Measurements from ENCODE around the gene ETS2.

The ETS2 gene

GRCh38 chr21:38848187-38848609, 42.5 kb downstream of the ETS2 start:
- DNase-seq = no peak
- Mint-ChIP-seq H3K27me3 (peaks cover 22 to 26% of the 10 kb centered on the region in 2 donors), H3K36me3 (ENCODE audit: insufficient read depth) (no peaks in the 10 kb centered on the region), H3K4me1 (ENCODE audit: low read depth in 2 of 2) (no peaks in the 10 kb centered on the region), H3K27ac (no peak overlapping the region), H3K9me3 (no peaks in the 10 kb centered on the region), H3K4me3 (no peak overlapping the region)
- no peak for ATAC-seq (replicated peaks)

- Mint-ChIP-seq H3K27me3 (peaks cover 27 to 28% of the 10 kb centered on the region in 2 donors), H3K4me1 (ENCODE audit: low read depth in 2 of 2) (no peaks in the 10 kb centered on the region), H3K4me3 (no peak overlapping the region), H3K27ac (no peak overlapping the region), H3K9me3 (no peaks in the 10 kb centered on the region), H3K36me3 (ENCODE audit: insufficient read depth) (no peaks in the 10 kb centered on the region)
- DNase-seq (no peak), ATAC-seq (replicated peaks) (no peak)
These were observed 44.0 kb downstream of the ETS2 start for GRCh38 chr21:38849776-38850175.

- H3K27me3 Mint-ChIP-seq = peaks cover 27 to 28% of the 10 kb centered on the region in 2 donors
- H3K27ac Mint-ChIP-seq = no peak overlapping the region
These were observed 44.7 kb downstream of the ETS2 start for GRCh38 chr21:38850277-38850951.

DNA sequence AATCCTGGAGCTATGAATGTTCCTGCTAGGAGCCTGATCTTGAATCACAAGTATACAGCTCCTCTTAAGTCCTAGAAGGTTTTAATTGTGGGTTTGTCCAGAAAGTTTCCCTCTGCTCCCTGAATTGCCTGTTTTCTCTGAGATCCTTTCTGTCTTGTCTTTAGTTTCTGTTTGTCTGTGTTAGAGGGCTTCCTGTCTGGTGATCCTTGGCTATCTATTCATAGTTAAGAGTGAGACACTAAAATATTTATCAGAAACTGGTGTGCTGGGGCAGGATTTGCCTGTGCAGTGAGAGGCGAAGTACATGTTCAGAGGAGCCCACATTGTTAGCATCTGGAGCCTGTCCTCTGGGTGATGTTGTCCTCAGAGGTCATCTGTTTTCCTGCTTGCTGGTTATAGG, 45.4 kb downstream of the ETS2 start:
- Mint-ChIP-seq H3K4me3 (no peak overlapping the region), H3K36me3 (ENCODE audit: insufficient read depth) (no peaks in the 10 kb centered on the region), H3K9me3 (no peaks in the 10 kb centered on the region), H3K27ac (no peak overlapping the region), H3K27me3 (peaks cover 27 to 28% of the 10 kb centered on the region in 2 donors), H3K4me1 (ENCODE audit: low read depth in 2 of 2) (no peaks in the 10 kb centered on the region)
- ATAC-seq (replicated peaks) (no peak), DNase-seq (no peak)

More at GRCh38 chr21:38850277-38850951, 44.7 kb downstream of the ETS2 start:
- Mint-ChIP-seq H3K4me1 (ENCODE audit: low read depth in 2 of 2) (no peaks in the 10 kb centered on the region), H3K36me3 (ENCODE audit: insufficient read depth) (no peaks in the 10 kb centered on the region), H3K9me3 (no peaks in the 10 kb centered on the region), H3K4me3 (no peak overlapping the region)
- ATAC-seq (replicated peaks) = no peak
- DNase-seq = no peak

DNA sequence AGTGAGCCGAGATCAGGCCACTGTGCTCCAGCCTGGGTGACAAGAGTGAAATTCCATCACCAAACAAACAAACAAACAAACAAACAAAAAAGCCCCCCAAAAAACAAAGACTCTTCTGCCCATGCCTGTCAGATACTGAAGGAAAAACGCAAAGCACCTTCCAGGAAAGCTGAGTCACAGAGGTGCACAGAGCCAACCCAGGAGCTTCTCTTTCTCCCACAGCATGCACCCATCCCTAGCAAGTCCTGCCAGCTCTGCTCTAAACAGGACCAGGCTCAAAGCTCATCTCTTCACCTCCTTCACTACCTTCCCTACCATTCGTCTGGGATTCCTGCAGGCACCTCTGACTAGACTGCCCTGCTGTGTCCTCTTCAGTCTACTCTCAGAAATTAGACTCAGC, 46.5 kb downstream of the ETS2 start:
- H3K4me1 Mint-ChIP-seq (ENCODE audit: low read depth in 2 of 2) = no peaks in the 10 kb centered on the region
- no peaks in the 10 kb centered on the region for H3K9me3 Mint-ChIP-seq
- H3K36me3 Mint-ChIP-seq (ENCODE audit: insufficient read depth) = no peaks in the 10 kb centered on the region
- H3K4me3 Mint-ChIP-seq = no peak overlapping the region
- ATAC-seq (replicated peaks) (no peak), DNase-seq (no peak)
- H3K27ac Mint-ChIP-seq = no peak overlapping the region
- peaks cover 27 to 28% of the 10 kb centered on the region in 2 donors for H3K27me3 Mint-ChIP-seq

- Mint-ChIP-seq H3K4me1 (ENCODE audit: low read depth in 2 of 2) (no peaks in the 10 kb centered on the region), H3K36me3 (ENCODE audit: insufficient read depth) (no peaks in the 10 kb centered on the region), H3K27ac (no peak overlapping the region), H3K9me3 (no peaks in the 10 kb centered on the region), H3K4me3 (no peak overlapping the region), H3K27me3 (peaks cover 28 to 30% of the 10 kb centered on the region in 2 donors)
- no peak for ATAC-seq (replicated peaks)
- DNase-seq = no peak
These were observed 47.0 kb downstream of the ETS2 start for GRCh38 chr21:38852708-38853107.

- Mint-ChIP-seq H3K9me3 (no peaks in the 10 kb centered on the region), H3K27me3 (peaks cover 28 to 35% of the 10 kb centered on the region in 2 donors), H3K4me3 (no peak overlapping the region), H3K36me3 (ENCODE audit: insufficient read depth) (no peaks in the 10 kb centered on the region), H3K27ac (no peak overlapping the region), H3K4me1 (ENCODE audit: low read depth in 2 of 2) (no peaks in the 10 kb centered on the region)
- no peak for DNase-seq
- ATAC-seq (replicated peaks) = no peak
These were observed 47.7 kb downstream of the ETS2 start for GRCh38 chr21:38853421-38853919.

DNA sequence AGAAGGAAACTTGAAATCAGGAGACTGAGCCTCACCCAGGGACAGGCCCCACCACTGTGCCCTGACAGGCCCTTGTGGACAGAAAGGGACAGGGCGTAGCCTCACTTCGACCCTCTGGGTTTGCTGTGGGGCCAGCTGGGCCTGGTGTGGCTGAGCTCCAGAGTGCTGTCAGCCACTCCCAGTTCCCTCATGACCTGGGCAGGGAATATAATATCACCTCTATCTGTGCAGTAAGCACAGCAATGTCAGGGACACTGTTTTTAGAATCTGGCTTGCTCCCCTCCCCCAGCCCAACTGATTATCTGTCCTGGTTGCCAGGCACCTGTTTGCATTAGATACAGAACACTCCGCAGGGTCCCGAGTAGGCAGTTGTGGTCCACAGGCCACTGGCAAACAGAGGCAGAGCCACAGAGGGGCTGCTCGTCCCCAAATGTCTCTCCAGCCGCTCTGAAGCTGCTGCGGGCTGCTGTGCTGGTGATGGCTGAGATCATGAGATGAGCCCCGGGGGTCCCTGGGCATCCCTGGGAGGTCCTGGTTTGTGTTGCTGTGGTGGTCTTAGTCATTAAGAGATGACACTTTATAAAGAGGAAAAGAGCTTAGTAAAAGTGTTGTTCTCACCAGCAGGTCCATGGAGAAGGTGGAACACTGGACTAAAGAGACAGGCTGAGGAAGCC, 51.6 kb downstream of the ETS2 start:
- H3K9me3 Mint-ChIP-seq = no peaks in the 10 kb centered on the region
- DNase-seq (no peak), ATAC-seq (replicated peaks) (no peak)
- no peak overlapping the region for H3K27ac Mint-ChIP-seq
- H3K4me1 Mint-ChIP-seq (ENCODE audit: low read depth in 2 of 2) = no peaks in the 10 kb centered on the region
- H3K36me3 Mint-ChIP-seq (ENCODE audit: insufficient read depth) = no peaks in the 10 kb centered on the region
- no peak overlapping the region for H3K4me3 Mint-ChIP-seq
- peaks cover 35% of the 10 kb centered on the region in 2 donors for H3K27me3 Mint-ChIP-seq

GRCh38 chr21:38858026-38858811, 52.5 kb downstream of the ETS2 start:
- no peaks in the 10 kb centered on the region for H3K4me1 Mint-ChIP-seq (ENCODE audit: low read depth in 2 of 2)
- H3K36me3 Mint-ChIP-seq (ENCODE audit: insufficient read depth) = no peaks in the 10 kb centered on the region
- H3K4me3 Mint-ChIP-seq = no peak overlapping the region
- ATAC-seq (replicated peaks) (no peak), DNase-seq (no peak)
- H3K27ac Mint-ChIP-seq = no peak overlapping the region
- H3K27me3 Mint-ChIP-seq = peaks cover 28 to 31% of the 10 kb centered on the region in 2 donors
- H3K9me3 Mint-ChIP-seq = no peaks in the 10 kb centered on the region

GRCh38 chr21:38858812-38859205, 53.1 kb downstream of the ETS2 start:
- DNase-seq (no peak), ATAC-seq (replicated peaks) (no peak)
- Mint-ChIP-seq H3K4me1 (ENCODE audit: low read depth in 2 of 2) (no peaks in the 10 kb centered on the region), H3K27me3 (peaks cover 31 to 32% of the 10 kb centered on the region in 2 donors), H3K36me3 (ENCODE audit: insufficient read depth) (no peaks in the 10 kb centered on the region), H3K4me3 (no peak overlapping the region), H3K27ac (no peak overlapping the region), H3K9me3 (no peaks in the 10 kb centered on the region)

DNA sequence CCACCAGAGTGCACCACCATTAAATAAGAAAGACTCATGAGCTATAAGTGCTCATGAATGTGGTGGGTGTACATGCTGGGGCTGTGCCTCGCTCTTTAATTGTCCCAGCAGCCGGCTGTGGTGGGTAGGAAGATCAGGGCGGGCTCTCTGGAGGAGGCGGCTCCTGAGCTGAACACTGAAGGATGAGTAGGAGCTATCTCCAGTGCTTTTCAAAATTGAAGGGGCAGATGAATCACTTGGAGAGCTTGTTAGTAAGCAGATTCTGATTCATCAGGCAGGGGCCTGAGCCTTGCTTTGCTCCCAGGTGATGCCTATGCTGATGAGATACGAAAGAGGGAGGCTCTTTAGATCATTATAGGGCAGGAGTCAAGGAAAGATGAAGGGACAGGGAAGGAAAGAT, 54.1 kb downstream of the ETS2 start:
- Mint-ChIP-seq H3K27me3 (peaks cover 39 to 43% of the 10 kb centered on the region in 2 donors), H3K36me3 (ENCODE audit: insufficient read depth) (no peaks in the 10 kb centered on the region), H3K4me1 (ENCODE audit: low read depth in 2 of 2) (no peaks in the 10 kb centered on the region), H3K9me3 (no peaks in the 10 kb centered on the region), H3K4me3 (no peak overlapping the region), H3K27ac (no peak overlapping the region)
- ATAC-seq (replicated peaks) (no peak), DNase-seq (no peak)

DNA sequence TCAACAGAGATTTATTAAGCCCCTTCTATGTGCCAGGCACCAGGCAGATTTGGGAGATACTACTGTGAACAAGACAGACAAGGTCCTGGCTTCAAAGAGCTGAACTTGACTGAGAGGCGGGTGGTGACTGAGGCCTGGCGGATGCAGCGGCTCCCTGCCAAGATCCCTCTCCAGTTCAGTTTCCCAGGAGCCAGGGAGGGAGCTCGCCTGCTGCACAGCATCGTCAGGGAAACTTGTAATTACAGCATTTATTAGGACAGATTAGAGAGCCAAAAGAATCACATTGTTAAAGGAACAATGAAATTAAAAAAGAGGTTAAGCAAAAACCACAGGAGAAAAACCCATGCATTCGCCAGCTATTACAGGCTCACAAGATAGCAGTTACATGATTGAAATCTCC, 55.3 kb downstream of the ETS2 start:
- Mint-ChIP-seq H3K4me3 (no peak overlapping the region), H3K4me1 (ENCODE audit: low read depth in 2 of 2) (no peaks in the 10 kb centered on the region), H3K27me3 (peaks cover 48 to 55% of the 10 kb centered on the region in 2 donors), H3K9me3 (no peaks in the 10 kb centered on the region), H3K27ac (no peak overlapping the region), H3K36me3 (ENCODE audit: insufficient read depth) (no peaks in the 10 kb centered on the region)
- DNase-seq (no peak), ATAC-seq (replicated peaks) (no peak)

- H3K27ac Mint-ChIP-seq = no peak overlapping the region
These were observed 56.4 kb downstream of the ETS2 start for GRCh38 chr21:38861989-38862683.

More at GRCh38 chr21:38861989-38862683, 56.4 kb downstream of the ETS2 start:
- H3K9me3 Mint-ChIP-seq = no peaks in the 10 kb centered on the region
- DNase-seq (no peak), ATAC-seq (replicated peaks) (no peak)
- H3K36me3 Mint-ChIP-seq (ENCODE audit: insufficient read depth) = no peaks in the 10 kb centered on the region
- no peaks in the 10 kb centered on the region for H3K4me1 Mint-ChIP-seq (ENCODE audit: low read depth in 2 of 2)
- H3K4me3 Mint-ChIP-seq = no peak overlapping the region
- peaks cover 48 to 58% of the 10 kb centered on the region in 2 donors for H3K27me3 Mint-ChIP-seq

Data from effector memory CD8-positive, alpha-beta T cell (primary cell).